HepG2 (cell line): ENCODE data around the gene TRIM44. TPM values are rescaled to one million over a fixed set of nuclear protein-coding genes. Genes with fewer than 3 reads are reported as not detected.

Experiments
- ATAC-seq: fragments of 200-7000 bp; cut with Tn5 transposase; 3 replicates; pipeline ENCODE4 v1.9.1; 2020; ENCODE audit warnings: mild to moderate bottlenecking, moderate library complexity
- BruUV-seq: library from RNA; stranded (reverse); fragments of 400-500 nt; replicated peaks from 2 replicates; lab custom pipeline; 2021; lab: Mats Ljungman, UMichigan
- CTCF ChIA-PET: fragments of 300-600 bp; formaldehyde crosslinking; extraction: SDS; loops from one replicate; lab custom pipeline; 2021; ENCODE audit warnings: low total read pairs, inconsistent platforms, low intra/inter-chr PET ratio; lab: Yijun Ruan, JAX
- POLR2A ChIA-PET: fragments of 350-600 bp; sonication (Branson Sonifier 250); formaldehyde crosslinking; loops from one replicate; lab custom pipeline; 2020; ENCODE audit warnings: antibody characterized with exemption, inconsistent platforms; lab: Yijun Ruan, JAX
- DNase-seq: peaks from one replicate; pipeline ENCODE4 v3.0.0-alpha.2; 2015; ENCODE audit warnings: low spot score
- FAIRE-seq: peaks from 3 replicates; lab custom pipeline; 2011; peaks lifted over from hg19 to GRCh38; lab: Jason Lieb, UNC
- H2AFZ ChIP-seq: one replicate; pipeline ENCODE4 v1.6.1; 2011; ENCODE audit warnings: low read length, inconsistent platforms
- H3K27ac ChIP-seq: fragments of 300-600 bp; 3 replicates; pipeline ENCODE4 v1.8.0; 2011; ENCODE audit warnings: mixed run types, mild to moderate bottlenecking, mixed read lengths, low read length, inconsistent platforms; ENCODE audit not compliant: insufficient read depth; ENCODE audit errors: extremely low read length
- H3K27me3 ChIP-seq, 2 experiments: fragments of 200-600 bp in 1 of 2; 2 replicates in 1 of 2; 3 replicates in 1 of 2; pipeline versions ENCODE4 v1.6.0 to v1.8.0; 2011; ENCODE audit warnings: low read length in 2 of 2, mild to moderate bottlenecking in 2 of 2, moderate library complexity in 2 of 2, inconsistent platforms in 1 of 2; ENCODE audit not compliant: insufficient read depth in 2 of 2, control insufficient read depth in 1 of 2
- H3K36me3 ChIP-seq, 2 experiments: fragments of 200-600 bp in 1 of 2; replicated peaks in 1 of 2; 2 replicates in 1 of 2; 3 replicates in 1 of 2; pipeline versions ENCODE4 v1.5.1 to v1.8.0; 2011; ENCODE audit warnings: low read length in 2 of 2, inconsistent platforms in 1 of 2; ENCODE audit not compliant: insufficient read depth in 2 of 2, control insufficient read depth in 1 of 2
- H3K4me1 ChIP-seq: 2 replicates; pipeline ENCODE4 v1.5.1; 2012; ENCODE audit warnings: low read length, inconsistent platforms; ENCODE audit not compliant: insufficient read depth
- H3K4me2 ChIP-seq: 2 replicates; pipeline ENCODE4 v1.6.0; 2011; ENCODE audit warnings: low read depth, low read length, inconsistent platforms
- H3K4me3 ChIP-seq, 3 experiments: fragments of 200-600 bp in 1 of 3; sonication (generic), shearing (Covaris generic) in 1 of 3; replicated peaks in 1 of 3; 2 replicates each; pipeline ENCODE4 v1.5.1; 2011 to 2016; ENCODE audit warnings: low read length in 3 of 3, inconsistent platforms in 2 of 3, low read depth in 2 of 3, mild to moderate bottlenecking in 2 of 3, control low read depth in 1 of 3, mixed read lengths in 1 of 3; ENCODE audit not compliant: insufficient read depth in 1 of 3
- H3K79me2 ChIP-seq: one replicate; pipeline ENCODE4 v1.6.1; 2011; ENCODE audit warnings: low read length, inconsistent platforms; ENCODE audit not compliant: insufficient read depth
- H3K9ac ChIP-seq: 2 replicates; pipeline ENCODE4 v1.6.0; 2011; ENCODE audit warnings: mild to moderate bottlenecking, low read depth, low read length, inconsistent platforms; ENCODE audit not compliant: insufficient read depth
- H3K9me3 ChIP-seq: 2 replicates; pipeline ENCODE4 v1.5.1; 2012; ENCODE audit warnings: mild to moderate bottlenecking, low read length
- H4K20me1 ChIP-seq: 2 replicates; pipeline ENCODE4 v1.6.0; 2011; ENCODE audit warnings: inconsistent platforms, mild to moderate bottlenecking, low read length, moderate library complexity; ENCODE audit not compliant: insufficient read depth
- DR1 ChIP-seq: sonication (generic); formaldehyde crosslinking; IDR thresholded peaks from 2 replicates; pipeline ENCODE4 v1.8.0; 2021; ENCODE audit warnings: mild to moderate bottlenecking, missing genetic modification reagents, inconsistent platforms
- EP300 ChIP-seq, 3 experiments: sonication (generic) in 1 of 3; formaldehyde crosslinking in 1 of 3; IDR thresholded peaks; 2 replicates each; pipeline versions ENCODE4 v1.5.1 to v1.6.1; 2011 to 2020; ENCODE audit warnings: low read depth in 2 of 3, low read length in 2 of 3, borderline replicate concordance in 1 of 3, improper control_type of control experiment in 1 of 3, mild to moderate bottlenecking in 1 of 3, missing genetic modification reagents in 1 of 3, moderate library complexity in 1 of 3
- MAFF ChIP-seq: IDR thresholded peaks from 2 replicates; pipeline ENCODE4 v1.6.1; 2011; ENCODE audit warnings: low read depth, low read length, improper control_type of control experiment
- SMYD3 ChIP-seq: sonication (generic); formaldehyde crosslinking; IDR thresholded peaks from 2 replicates; pipeline ENCODE4 v1.8.1; 2023; ENCODE audit warnings: mild to moderate bottlenecking, missing genetic modification reagents
- ZNF251 ChIP-seq: sonication (generic); formaldehyde crosslinking; IDR thresholded peaks from 2 replicates; pipeline ENCODE4 v1.9.0; 2021; ENCODE audit warnings: mild to moderate bottlenecking, missing genetic modification reagents
- ZSCAN20 ChIP-seq: sonication (generic); formaldehyde crosslinking; IDR thresholded peaks from 2 replicates; pipeline ENCODE4 v1.4.0; 2020; ENCODE audit warnings: missing genetic modification reagents, mild to moderate bottlenecking, borderline replicate concordance
- WGBS: methylation state at CpG from one replicate; pipeline ENCODE4 v1.1.6; 2017; ENCODE audit warnings: low lambda C conversion rate; 5-methylcytosine and 5-hydroxymethylcytosine counted together
- in situ Hi-C: cut with HindIII; loops from 2 replicates; pipeline ENCODE4 v1.10.0; 2017; ENCODE audit warnings: low pct_unique_long_range_greater_than_20kb; ENCODE audit not compliant: extremely low pct_ligation_motif_present
- intact Hi-C: fragments of 100-400 bp; cut with micrococcal nuclease; formaldehyde crosslinking; loops from one replicate; pipeline ENCODE4 v1.10.0; 2022; ENCODE audit not compliant: unreplicated experiment
- polyA plus RNA-seq, 8 experiments: library from polyadenylated mRNA; depleted of rRNA in 3 of 8; stranded (reverse) in 7 of 8; unstranded in 1 of 8; fragments of >200 nt; fragmentation: Illumina TruSeq in 4 of 8; extraction: Trizol in 4 of 8; gene quantifications; 2 replicates each; pipeline versions ENCODE4 v1.2.1 to v1.2.3, GENCODE V29; 2011 to 2016; ENCODE audit warnings: low read depth in 4 of 8, missing spikeins in 1 of 8, mixed read lengths in 1 of 8; ENCODE audit not compliant: insufficient read depth in 1 of 8
- total RNA-seq, 5 experiments: library from RNA; depleted of rRNA; stranded (reverse); fragments of >200 nt; fragmentation: Illumina TruSeq; extraction: Trizol; gene quantifications; 2 replicates each; pipeline ENCODE4 v1.2.3, GENCODE V29; 2016; ENCODE audit warnings: low read depth in 1 of 5
- TF ChIP-seq, protein P1 (sequence below): IDR thresholded peaks from 2 replicates; pipeline ENCODE4 v1.6.1; 2016; ENCODE audit warnings: low read depth, control low read depth

The TRIM44 gene
- total and polyA plus RNA-seq, 2 of the 13 experiments (the other 11 are each of a cell fraction or from before 2014, with no cell fraction given): 22.7 to 50.3 TPM

DNA sequence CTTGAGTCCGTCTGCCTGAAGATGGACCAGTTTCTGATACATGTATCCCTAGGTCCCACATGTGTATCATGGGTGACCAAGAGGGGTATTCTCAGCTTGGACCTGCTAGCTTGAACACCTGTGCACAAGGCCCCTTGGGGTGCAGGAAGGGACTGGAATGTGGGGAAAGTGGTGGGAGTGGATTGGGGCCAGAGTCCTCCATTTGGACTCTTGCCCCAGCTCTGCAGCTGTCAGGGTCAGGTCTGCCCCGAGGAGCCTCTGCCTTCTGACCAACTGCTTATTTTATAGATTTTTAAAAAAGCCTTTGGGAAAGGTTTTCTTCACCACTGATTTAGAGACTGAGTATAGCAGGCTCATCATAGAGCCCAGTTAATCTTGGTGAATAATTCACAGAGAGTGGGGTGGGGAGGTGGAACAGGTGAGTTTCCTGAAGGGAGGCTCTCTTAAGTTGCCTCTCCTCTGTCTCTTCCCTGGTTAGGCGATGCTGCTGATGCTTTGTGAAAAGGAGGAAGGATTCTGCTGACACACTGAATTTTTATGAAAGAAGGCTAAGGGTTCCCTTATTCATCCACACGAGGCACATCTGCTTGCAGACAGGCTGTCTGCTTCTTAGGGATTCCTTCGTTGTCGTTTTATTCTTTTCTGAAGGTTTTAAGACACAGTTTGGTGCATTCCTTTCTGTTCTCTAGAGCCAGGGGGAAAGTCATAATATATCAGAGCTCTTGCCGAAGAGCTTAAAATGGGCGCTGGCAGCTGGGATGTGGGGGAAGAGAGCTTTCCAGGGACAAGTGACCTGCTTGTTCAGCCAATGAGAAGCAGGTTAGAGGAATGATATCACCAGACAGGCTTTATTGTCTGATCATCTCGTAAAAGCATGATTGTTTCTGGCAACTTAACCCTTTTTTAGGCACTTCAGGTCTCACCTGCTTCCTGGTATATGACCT, 19.9 kb downstream of the TRIM44 start (continued):
- TF ChIP-seq ZNF251 (CRISPR knock-in tag) (no peak), EP300 (IDR thresholded peaks at IDR 0.05; ENCODE audit: low read depth in 2 of 2, low read length in 2 of 2) (0 out of 4 replicates have a peak, but pooled peaks of 1 of the 2 experiments have one; percentile 5), EP300 (CRISPR knock-in tag; IDR thresholded peaks at IDR 0.05; ENCODE audit: borderline replicate concordance) (no peak), MAFF (peak; percentile 76)

DNA sequence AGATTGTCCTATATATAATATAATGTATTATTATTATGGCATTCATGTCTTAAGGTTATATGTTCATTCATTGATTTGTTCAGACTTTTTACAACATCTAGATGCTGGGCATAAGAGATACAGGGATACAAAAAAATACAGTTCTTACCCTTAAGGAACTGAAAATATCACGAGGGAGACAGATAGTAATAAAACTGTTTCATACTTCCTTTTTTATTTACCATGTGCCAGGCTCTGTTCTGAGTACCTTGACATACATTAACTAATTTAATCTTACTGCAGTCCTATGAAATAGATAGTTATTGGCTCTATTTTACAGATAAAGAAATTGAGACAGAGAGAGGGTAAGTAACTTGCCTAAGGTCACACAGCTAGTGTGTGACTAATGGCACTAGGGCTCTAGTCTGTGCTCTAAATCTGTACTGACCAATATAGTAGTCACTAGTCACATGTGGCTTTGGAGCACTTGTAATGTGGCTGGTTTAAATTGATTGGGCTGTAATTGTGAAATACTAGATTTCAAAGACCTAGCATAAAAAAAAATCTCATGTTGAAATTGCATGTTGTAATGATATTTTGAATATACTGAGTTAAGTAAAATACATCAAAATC, 21.3 kb downstream of the TRIM44 start:
- in situ Hi-C loops: no loop called here
- Histone ChIP-seq H2AFZ (no peak overlapping the region), H3K9ac (no peak overlapping the region), H3K27ac (no peak overlapping the region), H4K20me1 (peaks cover 7% of the 10 kb centered on the region), H3K9me3 (no peaks in the 10 kb centered on the region), H3K4me3 (no peak overlapping the region), H3K4me1 (peaks cover 35% of the 10 kb centered on the region), H3K79me2 (peaks cover 35% of the 10 kb centered on the region), H3K4me2 (no peak overlapping the region), H3K36me3 (peaks cover 4 to 22% of the 10 kb centered on the region in 2 experiments), H3K27me3 (no peaks in the 10 kb centered on the region)
- ATAC-seq (no peak), FAIRE-seq (no peak), DNase-seq (no peak)
- POLR2A ChIA-PET: no interaction called here
- intact Hi-C loops: no loop called here
- BruUV-seq: no TSS peak
- CTCF ChIA-PET: no interaction called here
- TF ChIP-seq DR1 (CRISPR knock-in tag) (no peak), SMYD3 (CRISPR knock-in tag) (no peak), ZSCAN20 (CRISPR knock-in tag) (no peak)
- TF ChIP-seq, protein P1, sequence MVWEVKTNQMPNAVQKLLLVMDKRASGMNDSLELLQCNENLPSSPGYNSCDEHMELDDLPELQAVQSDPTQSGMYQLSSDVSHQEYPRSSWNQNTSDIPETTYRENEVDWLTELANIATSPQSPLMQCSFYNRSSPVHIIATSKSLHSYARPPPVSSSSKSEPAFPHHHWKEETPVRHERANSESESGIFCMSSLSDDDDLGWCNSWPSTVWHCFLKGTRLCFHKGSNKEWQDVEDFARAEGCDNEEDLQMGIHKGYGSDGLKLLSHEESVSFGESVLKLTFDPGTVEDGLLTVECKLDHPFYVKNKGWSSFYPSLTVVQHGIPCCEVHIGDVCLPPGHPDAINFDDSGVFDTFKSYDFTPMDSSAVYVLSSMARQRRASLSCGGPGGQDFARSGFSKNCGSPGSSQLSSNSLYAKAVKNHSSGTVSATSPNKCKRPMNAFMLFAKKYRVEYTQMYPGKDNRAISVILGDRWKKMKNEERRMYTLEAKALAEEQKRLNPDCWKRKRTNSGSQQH (CRISPR knock-in tag): no peak
- 96% methylated on average over 1 of the region's 1 CpG for WGBS
